Stimulated activated CD4-positive, alpha-beta T cell treated with anti-CD3 and anti-CD28 coated beads, Interleukin-2, amount 100 ng/mL, for 48 hours (primary cell): ENCODE measurements around the gene SLC39A7.
"Not testable (repeated sequence)": the region's sequence is repeated elsewhere in the genome, so short reads cannot be mapped to it uniquely, and the experiment has no call there.

ENCODE experiments used
- DNase-seq, 2 donors: peaks; one replicate each; pipeline ENCODE4 v3.0.0-alpha.2; 2020

SLC39A7 gene

GRCh38 chr6:33206027-33206863, 5.6 kb downstream of the SLC39A7 start:
- DNase-seq = no peak

GRCh38 chr6:33206864-33207551, 6.3 kb downstream of the SLC39A7 start:
- DNase-seq = no peak

DNA sequence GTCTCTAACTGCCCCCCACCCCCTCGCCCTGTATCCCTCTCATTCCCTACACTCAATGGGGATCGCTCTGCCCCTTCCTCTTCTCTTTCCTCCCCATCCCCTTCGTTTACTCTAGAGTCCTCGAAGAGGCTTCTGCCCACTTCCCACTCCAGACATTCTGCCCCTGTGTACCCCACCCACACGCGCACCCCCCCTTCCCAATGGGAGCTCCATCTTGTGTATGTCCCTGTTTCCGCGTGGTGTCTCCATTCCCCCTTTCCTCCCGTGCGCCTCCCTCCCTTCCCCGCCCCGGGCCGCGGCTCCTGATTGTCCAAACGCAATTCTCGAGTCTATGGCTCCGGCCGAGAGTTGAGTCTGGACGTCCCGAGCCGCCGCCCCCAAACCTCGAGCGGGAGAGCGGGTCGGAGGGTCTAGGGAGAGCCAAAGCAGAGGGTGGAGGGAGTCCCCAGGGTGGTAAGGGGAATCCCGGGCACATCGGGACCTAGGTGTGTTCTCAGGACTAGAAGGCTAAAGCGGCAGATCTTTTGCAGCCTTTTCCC, 7.0 kb downstream of the SLC39A7 start:
- no peak for DNase-seq

- DNase-seq = peak; percentile 79 to 83
These were observed 7.7 kb downstream of the SLC39A7 start, which contains the start of gene RING1 for GRCh38 chr6:33208091-33208967. Gene RING1, plus strand, starts transcription at chr6:33208500. Its CDS starts 323 bp downstream, at chr6:33208823.

DNA sequence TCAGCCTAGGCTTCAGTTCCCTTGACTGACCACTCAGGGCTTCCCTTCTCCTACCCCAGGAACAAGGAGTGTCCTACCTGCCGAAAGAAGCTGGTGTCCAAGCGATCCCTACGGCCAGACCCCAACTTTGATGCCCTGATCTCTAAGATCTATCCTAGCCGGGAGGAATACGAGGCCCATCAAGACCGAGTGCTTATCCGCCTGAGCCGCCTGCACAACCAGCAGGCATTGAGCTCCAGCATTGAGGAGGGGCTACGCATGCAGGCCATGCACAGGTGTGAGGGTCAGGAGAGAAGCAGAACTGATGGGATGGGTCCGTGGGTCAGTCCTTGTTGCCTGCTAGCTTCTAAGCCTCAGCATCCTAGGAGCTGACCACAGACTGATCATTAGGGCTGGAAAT, 9.2 kb downstream of the SLC39A7 start:
- no peak for DNase-seq

- DNase-seq = no peak
These were observed 10.5 kb downstream of the SLC39A7 start for GRCh38 chr6:33211136-33211535.

DNA sequence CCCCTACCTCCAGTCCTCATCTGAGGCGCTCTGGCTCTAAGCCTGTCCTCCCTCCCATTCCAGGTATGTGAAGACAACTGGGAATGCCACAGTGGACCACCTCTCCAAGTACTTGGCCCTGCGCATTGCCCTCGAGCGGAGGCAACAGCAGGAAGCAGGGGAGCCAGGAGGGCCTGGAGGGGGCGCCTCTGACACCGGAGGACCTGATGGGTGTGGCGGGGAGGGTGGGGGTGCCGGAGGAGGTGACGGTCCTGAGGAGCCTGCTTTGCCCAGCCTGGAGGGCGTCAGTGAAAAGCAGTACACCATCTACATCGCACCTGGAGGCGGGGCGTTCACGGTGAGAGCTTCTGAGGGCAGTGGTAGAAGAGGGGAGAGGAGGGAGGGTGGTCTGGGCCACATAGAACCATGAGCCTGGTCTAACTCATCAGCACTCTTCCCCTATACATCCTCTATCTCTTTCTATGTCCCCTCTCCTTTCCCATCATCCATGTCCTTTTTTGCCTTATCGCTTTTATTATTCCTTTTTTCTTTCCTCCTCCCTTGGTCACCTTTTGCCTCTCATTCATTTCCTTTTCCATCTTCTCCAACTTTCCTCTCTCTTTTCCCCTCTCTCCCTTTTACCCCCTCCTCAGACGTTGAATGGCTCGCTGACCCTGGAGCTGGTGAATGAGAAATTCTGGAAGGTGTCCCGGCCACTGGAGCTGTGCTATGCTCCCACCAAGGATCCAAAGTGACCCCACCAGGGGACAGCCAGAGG, 11.2 kb downstream of the SLC39A7 start:
- no peak for DNase-seq

DNA sequence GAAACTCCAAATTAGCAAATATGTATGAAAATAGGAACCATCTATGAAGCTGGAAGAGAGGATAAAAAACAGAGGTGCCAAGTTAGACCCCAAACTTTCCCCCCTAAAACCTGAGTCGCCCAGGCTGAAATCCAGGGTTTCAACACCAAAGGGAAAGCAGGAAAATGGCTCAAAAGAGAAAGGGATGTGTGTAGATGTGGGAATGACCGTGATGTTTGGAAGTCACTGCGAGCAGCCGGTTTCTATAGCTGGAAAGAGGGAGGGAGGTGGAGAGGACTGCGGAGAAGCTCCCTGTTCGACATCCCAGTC, 12.1 kb downstream of the SLC39A7 start:
- DNase-seq = no peak

GRCh38 chr6:33213166-33213988, 12.7 kb downstream of the SLC39A7 start:
- no peak for DNase-seq

GRCh38 chr6:33213989-33214335, 13.3 kb downstream of the SLC39A7 start:
- DNase-seq = no peak

DNA sequence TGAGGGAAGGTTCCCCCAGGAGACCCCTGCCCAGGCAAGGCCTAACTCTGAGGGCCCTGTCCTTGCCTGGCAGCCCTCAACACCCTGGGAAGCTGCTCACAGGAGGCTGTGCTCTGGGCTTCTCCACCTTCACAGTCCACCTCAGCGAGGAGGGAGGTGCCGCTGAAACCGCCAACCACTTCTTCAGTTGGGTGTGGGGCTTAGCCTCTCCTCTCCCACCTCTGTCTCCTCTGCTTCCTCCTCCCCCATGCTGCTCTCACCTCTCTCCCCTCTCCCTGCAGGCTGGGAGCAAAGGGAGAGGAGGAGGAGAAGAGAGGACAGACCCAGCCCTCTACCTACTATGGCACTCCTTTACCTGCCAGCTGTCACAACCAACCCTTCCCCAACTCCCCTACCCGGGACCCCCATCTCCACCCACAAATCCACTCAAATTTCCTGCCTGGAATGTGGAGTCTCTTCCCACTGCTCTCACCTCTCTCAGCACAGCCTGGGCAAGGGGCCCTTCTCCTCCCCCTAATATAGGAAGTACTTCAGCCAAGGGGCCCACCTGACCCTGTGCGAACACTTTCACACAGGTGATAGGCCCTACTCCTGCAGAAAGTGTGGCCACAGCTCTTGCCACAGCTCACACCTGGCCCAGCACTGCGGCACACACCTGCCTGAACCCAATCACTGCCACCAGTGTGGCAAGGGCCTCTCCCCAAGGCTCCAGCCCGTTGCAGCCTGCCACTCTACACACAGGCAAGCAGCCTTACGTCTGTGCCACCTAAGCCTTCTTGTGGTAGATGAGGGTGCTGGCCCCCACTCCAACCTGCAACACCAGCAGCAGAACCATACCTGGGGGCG, 14.8 kb downstream of the SLC39A7 start:
- DNase-seq = no peak

- no peak for DNase-seq
These were observed 15.5 kb downstream of the SLC39A7 start for GRCh38 chr6:33216117-33216649.

- DNase-seq = no peak
These were observed 16.6 kb downstream of the SLC39A7 start for GRCh38 chr6:33217246-33217645.

- DNase-seq = no peak
These were observed 17.0 kb downstream of the SLC39A7 start for GRCh38 chr6:33217681-33218080.

DNA sequence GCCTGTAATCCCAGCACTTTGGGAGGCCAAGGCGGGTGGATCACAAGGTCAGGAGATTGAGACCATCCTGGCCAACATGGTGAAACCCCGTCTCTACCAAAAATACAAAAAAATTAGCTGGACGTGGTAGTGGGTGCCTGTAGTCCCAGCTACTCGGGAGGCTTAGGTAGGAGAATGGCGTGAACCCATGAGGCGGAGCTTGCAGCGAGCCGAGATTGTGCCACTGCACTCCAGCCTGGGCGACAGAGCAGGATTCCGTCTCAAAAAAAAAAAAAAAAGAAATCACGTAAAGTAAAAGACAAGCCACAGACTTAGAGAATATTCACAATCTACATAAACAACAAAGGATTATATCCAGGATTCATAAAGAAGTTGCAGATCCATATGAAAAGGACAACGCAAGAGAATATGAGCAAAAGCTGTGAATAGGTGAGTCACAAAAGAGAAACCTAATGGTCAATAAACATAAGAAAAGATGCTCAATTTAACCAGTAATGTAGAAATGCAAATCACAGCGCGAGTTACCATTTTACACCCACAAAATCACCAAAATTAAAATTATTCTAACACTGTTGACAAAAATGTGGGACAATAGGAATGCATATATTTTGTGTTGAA, 25.9 kb downstream of the SLC39A7 start:
- DNase-seq = not testable (repeated sequence)

GRCh38 chr6:33235221-33235634, 34.6 kb downstream of the SLC39A7 start:
- DNase-seq = no peak

DNA sequence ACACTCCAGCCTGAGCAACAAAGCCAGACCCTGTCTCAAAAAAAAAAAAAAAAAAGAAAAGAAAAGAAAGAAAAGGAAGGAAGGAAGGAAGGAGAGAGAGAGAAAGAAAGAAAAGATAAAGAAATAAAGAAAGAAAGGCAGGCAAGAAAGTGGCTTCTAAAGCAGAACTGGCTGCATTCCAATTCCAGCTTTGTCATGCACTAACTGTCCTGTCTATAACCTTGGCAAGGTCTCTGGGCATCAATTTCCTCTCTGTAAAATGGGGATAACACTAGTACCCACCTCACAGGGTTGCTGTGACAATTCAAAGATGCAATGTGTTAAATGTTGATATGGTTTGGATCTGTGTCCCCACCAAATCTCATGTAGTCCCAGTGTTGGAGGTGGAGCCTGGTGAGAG, 35.7 kb downstream of the SLC39A7 start:
- no peak for DNase-seq

GRCh38 chr6:33236852-33237251, 36.2 kb downstream of the SLC39A7 start:
- DNase-seq = no peak

DNA sequence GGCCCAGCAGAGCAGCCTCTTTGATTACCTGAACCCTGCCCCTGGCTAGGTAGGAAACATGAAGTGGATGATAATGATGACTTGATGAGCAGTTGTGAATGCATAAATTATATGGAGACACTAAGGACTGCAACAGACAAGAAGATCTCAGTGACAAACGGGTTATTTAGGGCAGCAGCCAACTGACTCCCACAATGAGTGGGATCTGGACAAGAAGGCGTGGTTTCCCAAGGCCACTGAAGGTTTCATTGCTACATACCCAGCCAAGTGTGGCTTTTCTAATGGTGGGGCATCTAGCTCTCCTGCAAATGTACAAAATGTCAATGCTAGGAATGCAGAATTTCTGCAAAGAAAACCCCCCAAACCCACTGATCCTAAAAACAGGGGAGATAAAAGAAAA, 37.1 kb downstream of the SLC39A7 start:
- DNase-seq = no peak

DNA sequence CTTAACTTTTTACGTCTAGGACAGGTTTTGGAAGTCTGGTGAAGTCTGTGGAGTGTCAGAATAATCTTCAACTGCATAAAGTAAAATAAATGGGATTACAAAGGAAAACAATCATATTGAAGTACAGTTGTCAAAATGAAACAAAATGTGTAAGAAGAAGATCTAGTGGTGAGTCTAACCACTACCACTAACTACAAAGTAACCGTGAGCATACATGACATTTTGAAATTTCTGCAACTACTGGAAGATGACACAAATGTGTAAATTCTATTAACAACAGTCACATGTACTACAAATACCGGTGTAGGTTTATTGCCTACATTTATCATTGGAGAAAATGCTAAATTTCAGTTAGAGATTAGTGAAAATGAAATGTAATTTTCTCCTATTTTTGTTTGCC, 41.3 kb downstream of the SLC39A7 start:
- no peak for DNase-seq
